Upper lobe of left lung (tissue), 6 donors: Measurements from ENCODE around the gene MYBPHL. TPM values are rescaled to one million over a fixed set of nuclear protein-coding genes. Genes with fewer than 3 reads are reported as not detected.

Experiments used
- ATAC-seq, 2 donors: fragments of 200-7000 bp; cut with Tn5 transposase; one replicate each; pipeline ENCODE4 v1.9.1; 2022; ENCODE audit warnings: mild to moderate bottlenecking in 2 of 2, moderate library complexity in 2 of 2; ENCODE audit not compliant: low FRiP score in 2 of 2
- DNase-seq, 2 donors: peaks; one replicate each; pipeline ENCODE4 v3.0.0-alpha.2; 2019 to 2020
- H3K27ac ChIP-seq, 4 donors: fragments of 200-600 bp; sonication (generic); one replicate each; pipeline ENCODE4 v1.5.1; 2016 to 2019
- H3K27me3 ChIP-seq, 4 donors: fragments of 200-600 bp; sonication (generic); one replicate each; pipeline ENCODE4 v1.5.1; 2017 to 2019
- H3K36me3 ChIP-seq, 4 donors: fragments of 200-600 bp; sonication (generic); one replicate each; pipeline ENCODE4 v1.5.1; 2016 to 2019
- H3K4me1 ChIP-seq, 4 donors: fragments of 200-600 bp; sonication (generic); one replicate each; pipeline ENCODE4 v1.5.1; 2018 to 2019
- H3K4me3 ChIP-seq, 4 donors: fragments of 200-600 bp; sonication (generic); one replicate each; pipeline ENCODE4 v1.5.1; 2017 to 2019; ENCODE audit warnings: mild to moderate bottlenecking in 2 of 4, moderate library complexity in 1 of 4
- H3K9me3 ChIP-seq, 4 donors: fragments of 200-600 bp; sonication (generic); one replicate each; pipeline ENCODE4 v1.5.1; 2018 to 2019
- CTCF ChIP-seq, 6 experiments: fragments of 450-650 bp in 4 of 6; fragments of 200-600 bp in 2 of 6; sonication (generic) in 2 of 6; IDR thresholded peaks; one replicate each; pipeline ENCODE4 v1.5.1; 2016 to 2019; ENCODE audit warnings: antibody characterized with exemption in 6 of 6
- EP300 ChIP-seq, 4 donors: sonication (generic); formaldehyde crosslinking; IDR thresholded peaks; one replicate each; pipeline ENCODE4 v1.5.1; 2017; ENCODE audit warnings: antibody characterized with exemption in 4 of 4, control low read depth in 2 of 4
- POLR2A ChIP-seq, 4 donors: fragments of 450-650 bp; IDR thresholded peaks; one replicate each; pipeline ENCODE4 v1.5.1; 2016 to 2017; ENCODE audit warnings: antibody characterized with exemption in 4 of 4, mild to moderate bottlenecking in 2 of 4
- POLR2AphosphoS5 ChIP-seq, 2 donors: sonication (generic); formaldehyde crosslinking; IDR thresholded peaks; one replicate each; pipeline ENCODE4 v1.5.1; 2017; ENCODE audit warnings: antibody characterized with exemption in 2 of 2
- WGBS, 2 donors: methylation state at CpG; one replicate each; pipeline ENCODE4 v1.1.5; 2017 to 2018; 5-methylcytosine and 5-hydroxymethylcytosine counted together
- total RNA-seq, 6 donors: library from RNA; depleted of rRNA in 4 of 6; stranded (reverse); fragments of >200 nt in 4 of 6; gene quantifications; one replicate each; pipeline versions ENCODE4 v1.1.0 to v1.2.1, GENCODE V29; 2016 to 2021
- donor health status: DM: no; HTN: no; CAD: no; lungs with moderate emphysema.
- donor health status: DM: no; HTN: yes; CAD: no; lungs with severe emphysema.

Gene MYBPHL
- total RNA-seq, 6 donors from 2014 or later: 1.8 to 8.6 (median 3.1) TPM; not detected in 1

GRCh38 chr1:109269212-109269980, 37.4 kb downstream of the MYBPHL start:
- 87 to 92% methylated on average over 25 to 30 of the region's 33 CpGs for WGBS, 2 donors
- ATAC-seq (no peak), DNase-seq (peak in 1 of 2 donors; percentile 66)
- Histone ChIP-seq H3K27ac (no peak overlapping the region), H3K4me3 (no peak overlapping the region), H3K27me3 (no peaks in the 10 kb centered on the region), H3K9me3 (no peaks in the 10 kb centered on the region), H3K36me3 (no peaks in the 10 kb centered on the region), H3K4me1 (peaks cover 0 to 15% (median 6%) of the 10 kb centered on the region in 4 donors)
- no peak for TF ChIP-seq CTCF (IDR thresholded peaks at IDR 0.05)
- TF ChIP-seq POLR2AphosphoS5 (IDR thresholded peaks at IDR 0.05): no peak
- TF ChIP-seq POLR2A (IDR thresholded peaks at IDR 0.05): no peak
- no peak for TF ChIP-seq EP300 (IDR thresholded peaks at IDR 0.05)

DNA sequence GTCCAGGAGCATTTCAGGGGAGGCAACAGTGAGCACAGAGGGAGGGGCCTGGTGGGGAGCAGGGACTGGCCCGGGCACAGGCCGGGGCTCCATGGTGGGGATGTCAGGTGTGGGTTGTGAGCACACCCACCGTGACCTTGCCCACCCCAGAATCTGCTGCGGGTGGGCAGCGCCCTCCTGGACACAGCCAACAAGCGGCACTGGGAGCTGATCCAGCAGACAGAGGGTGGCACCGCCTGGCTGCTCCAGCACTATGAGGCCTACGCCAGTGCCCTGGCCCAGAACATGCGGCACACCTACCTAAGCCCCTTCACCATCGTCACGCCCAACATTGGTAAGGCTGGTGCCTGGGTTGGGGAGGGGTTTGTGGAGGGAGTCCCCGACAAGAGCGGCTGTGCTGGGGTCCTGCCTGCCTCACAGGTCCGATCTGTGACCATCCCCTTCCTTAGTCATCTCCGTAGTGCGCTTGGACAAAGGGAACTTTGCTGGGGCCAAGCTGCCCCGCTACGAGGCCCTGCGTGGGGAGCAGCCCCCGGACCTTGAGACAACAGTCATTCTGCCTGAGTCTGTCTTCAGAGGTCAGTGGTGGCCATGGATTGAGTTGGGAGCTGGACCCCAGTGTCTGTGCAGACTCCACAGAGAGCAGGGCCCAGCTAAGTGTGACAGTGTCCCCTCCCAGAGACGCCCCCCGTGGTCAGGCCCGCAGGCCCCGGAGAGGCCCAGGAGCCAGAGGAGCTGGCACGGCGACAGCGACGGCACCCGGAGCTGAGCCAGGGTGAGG, 38.2 kb downstream of the MYBPHL start:
- H3K27ac ChIP-seq: no peak overlapping the region
- DNase-seq (peak in 1 of 2 donors; percentile 71), ATAC-seq (no peak)
- H3K36me3 ChIP-seq: no peaks in the 10 kb centered on the region
- TF ChIP-seq EP300 (IDR thresholded peaks at IDR 0.05) (no peak), POLR2A (IDR thresholded peaks at IDR 0.05) (no peak), CTCF (IDR thresholded peaks at IDR 0.05) (no peak), POLR2AphosphoS5 (IDR thresholded peaks at IDR 0.05) (no peak)
- H3K9me3 ChIP-seq: no peaks in the 10 kb centered on the region
- 94 to 97% methylated on average over 14 to 24 of the region's 29 CpGs for WGBS, 2 donors
- H3K4me1 ChIP-seq: peaks cover 0 to 12% (median 5%) of the 10 kb centered on the region in 4 donors
- H3K27me3 ChIP-seq: no peaks in the 10 kb centered on the region
- no peak overlapping the region for H3K4me3 ChIP-seq

DNA sequence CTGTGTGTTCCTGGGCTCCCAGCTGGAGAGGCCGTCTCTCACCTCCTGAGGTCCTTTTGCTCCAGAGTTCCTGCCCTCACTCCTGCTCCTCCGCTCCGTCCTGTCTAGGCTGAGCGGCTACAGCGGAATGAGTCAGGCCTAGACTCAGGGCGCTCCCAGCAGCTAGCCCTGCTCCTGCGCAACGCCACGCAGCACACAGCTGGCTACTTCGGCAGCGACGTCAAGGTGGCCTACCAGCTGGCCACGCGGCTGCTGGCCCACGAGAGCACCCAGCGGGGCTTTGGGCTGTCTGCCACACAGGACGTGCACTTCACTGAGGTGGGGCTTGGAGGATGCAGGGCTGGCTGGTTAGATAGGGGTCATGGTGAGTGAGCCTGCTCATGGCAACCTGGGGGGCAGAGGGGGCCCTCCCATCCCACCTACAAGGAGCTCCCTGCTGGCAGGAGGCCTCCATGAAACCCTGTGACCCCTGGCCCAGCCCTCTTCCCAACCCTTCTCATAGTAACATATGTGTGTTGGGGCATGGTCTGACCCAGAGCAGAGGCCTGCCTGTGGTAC, 39.0 kb downstream of the MYBPHL start:
- Histone ChIP-seq H3K27ac (no peak overlapping the region), H3K36me3 (no peaks in the 10 kb centered on the region), H3K4me3 (no peak overlapping the region), H3K9me3 (no peaks in the 10 kb centered on the region), H3K27me3 (no peaks in the 10 kb centered on the region), H3K4me1 (peaks cover 0 to 10% (median 3%) of the 10 kb centered on the region in 4 donors)
- WGBS, 2 donors: 96 to 97% methylated on average over 16 to 17 of the region's 17 CpGs
- DNase-seq (peak in 1 of 2 donors; percentile 52), ATAC-seq (no peak)
- no peak for TF ChIP-seq POLR2A (IDR thresholded peaks at IDR 0.05)
- TF ChIP-seq EP300 (IDR thresholded peaks at IDR 0.05): no peak
- no peak for TF ChIP-seq CTCF (IDR thresholded peaks at IDR 0.05)
- TF ChIP-seq POLR2AphosphoS5 (IDR thresholded peaks at IDR 0.05): no peak

GRCh38 chr1:109266965-109267364, 39.8 kb downstream of the MYBPHL start:
- no peak overlapping the region for H3K27ac ChIP-seq
- ATAC-seq: no peak

More at GRCh38 chr1:109266965-109267364, 39.8 kb downstream of the MYBPHL start:
- H3K4me1 ChIP-seq: peaks cover 0 to 10% (median 3%) of the 10 kb centered on the region in 4 donors
- no peaks in the 10 kb centered on the region for H3K27me3 ChIP-seq
- no peaks in the 10 kb centered on the region for H3K9me3 ChIP-seq
- TF ChIP-seq POLR2AphosphoS5 (IDR thresholded peaks at IDR 0.05): no peak
- TF ChIP-seq EP300 (IDR thresholded peaks at IDR 0.05): no peak
- TF ChIP-seq POLR2A (IDR thresholded peaks at IDR 0.05): no peak
- no peak for TF ChIP-seq CTCF (IDR thresholded peaks at IDR 0.05)
- no peaks in the 10 kb centered on the region for H3K36me3 ChIP-seq
- WGBS, 2 donors: 88% methylated on average over 9 to 11 of the region's 11 CpGs
- no peak for DNase-seq
- H3K4me3 ChIP-seq: no peak overlapping the region
